Left lung (tissue), 10 donors: ENCODE data around the gene ASIC2. TPM values are rescaled to one million over a fixed set of nuclear protein-coding genes. Genes with fewer than 3 reads are reported as not detected.
"Not testable (repeated sequence)": the region's sequence is repeated elsewhere in the genome, so short reads cannot be mapped to it uniquely, and the experiment has no call there.

ENCODE experiments used
- ATAC-seq: fragments of 200-7000 bp; cut with Tn5 transposase; one replicate; pipeline ENCODE4 v1.9.1; 2020; ENCODE audit warnings: moderate library complexity
- DNase-seq, 4 donors: peaks; one replicate each; pipeline ENCODE4 v3.0.0-alpha.2; 2013 to 2020
- H3K27ac ChIP-seq, 2 donors: fragments of 200-600 bp; sonication (generic) in 1 of 2; one replicate each; pipeline versions ENCODE4 v1.5.0 to v1.8.0; 2020 to 2021
- H3K27me3 ChIP-seq, 2 donors: fragments of 200-600 bp; sonication (generic) in 1 of 2; one replicate each; pipeline versions ENCODE4 v1.5.0 to v1.8.0; 2020 to 2021
- H3K36me3 ChIP-seq, 2 donors: fragments of 200-600 bp; sonication (generic) in 1 of 2; one replicate each; pipeline versions ENCODE4 v1.5.0 to v1.8.0; 2020 to 2021
- H3K4me1 ChIP-seq, 2 donors: fragments of 200-600 bp; one replicate each; pipeline ENCODE4 v1.8.0; 2021
- H3K4me3 ChIP-seq, 2 donors: fragments of 200-600 bp; sonication (generic) in 1 of 2; one replicate each; pipeline versions ENCODE4 v1.5.0 to v1.8.0; 2020 to 2021; ENCODE audit warnings: mild to moderate bottlenecking in 1 of 2
- H3K9me3 ChIP-seq, 2 donors: fragments of 200-600 bp; sonication (generic) in 1 of 2; one replicate each; pipeline versions ENCODE4 v1.5.0 to v1.8.0; 2020 to 2021
- CTCF ChIP-seq, 2 donors: fragments of 200-600 bp; sonication (generic) in 1 of 2; IDR thresholded peaks; one replicate each; pipeline versions ENCODE4 v1.5.0 to v1.8.0; 2021; ENCODE audit warnings: antibody characterized with exemption in 2 of 2
- intact Hi-C, 2 donors: fragments of 100-400 bp; cut with DNase I; formaldehyde crosslinking; loops; one replicate each; pipeline versions ENCODE4 v1.11.2 to v1.14.2; 2022
- polyA plus RNA-seq, 6 donors: library from polyadenylated mRNA; unstranded; fragments of 120-200 nt; gene quantifications; one replicate each; pipeline ENCODE4 v1.2.1, GENCODE V29; 2013; ENCODE audit not compliant: insufficient read length in 6 of 6
- total RNA-seq, 2 donors: library from RNA; stranded (reverse); fragmentation: NEBNext Ultra II Directional; extraction: Animal tissue kit (Norgen Biotek cat#: 25700); gene quantifications; one replicate each; pipeline ENCODE4 v1.2.1, GENCODE V29; 2021
- donor health status: DM: no; HTN: yes; CAD: no.
- donor health status: DM: no; HTN: no; CAD: no.

Gene ASIC2
- total and polyA plus RNA-seq, 8 donors: 0.08 to 0.59 (median 0.46) TPM

- H3K27me3 ChIP-seq: no peaks in the 10 kb centered on the region
- H3K4me3 ChIP-seq: no peak overlapping the region
- peaks cover 0 to 3% of the 10 kb centered on the region in 2 donors for H3K4me1 ChIP-seq
- H3K9me3 ChIP-seq: no peaks in the 10 kb centered on the region
- no peak for TF ChIP-seq CTCF (IDR thresholded peaks at IDR 0.05)
- DNase-seq (peak in 1 of 4 donors; percentile 64), ATAC-seq (peak; percentile 95)
- H3K36me3 ChIP-seq: no peaks in the 10 kb centered on the region
- intact Hi-C loops: no loop called here
- no peak overlapping the region for H3K27ac ChIP-seq
Observed at GRCh38 chr17:32971171-32971570, 321.9 kb downstream of the ASIC2 start.

- DNase-seq: no peak
- H3K27ac ChIP-seq: no peak overlapping the region
- ATAC-seq: peak; percentile 48
- H3K9me3 ChIP-seq: no peaks in the 10 kb centered on the region
- no peaks in the 10 kb centered on the region for H3K27me3 ChIP-seq
- TF ChIP-seq CTCF (IDR thresholded peaks at IDR 0.05): no peak
- peaks cover 0 to 3% of the 10 kb centered on the region in 2 donors for H3K4me1 ChIP-seq
- intact Hi-C loops: no loop called here
- H3K4me3 ChIP-seq: no peak overlapping the region
- no peaks in the 10 kb centered on the region for H3K36me3 ChIP-seq
Observed at GRCh38 chr17:32970281-32970680, 322.8 kb downstream of the ASIC2 start.

GRCh38 chr17:32969231-32969630 is 323.9 kb downstream of the ASIC2 start:
- H3K27me3 ChIP-seq, H3K27ac ChIP-seq, intact Hi-C loops, H3K4me1 ChIP-seq, DNase-seq, ATAC-seq, H3K4me3 ChIP-seq, H3K9me3 ChIP-seq, H3K36me3 ChIP-seq: not testable (repeated sequence)

- ATAC-seq (no peak), DNase-seq (no peak)
- Histone ChIP-seq H3K4me1 (no peaks in the 10 kb centered on the region), H3K27ac (no peak overlapping the region), H3K27me3 (peaks cover 0 to 5% of the 10 kb centered on the region in 2 donors), H3K9me3 (no peaks in the 10 kb centered on the region), H3K4me3 (no peak overlapping the region), H3K36me3 (no peaks in the 10 kb centered on the region)
- TF ChIP-seq CTCF (IDR thresholded peaks at IDR 0.05): no peak
- intact Hi-C loops: no loop called here
Observed at GRCh38 chr17:32964541-32964940, 328.6 kb downstream of the ASIC2 start.
